NCI-H2029 (cell line): ENCODE data around the gene MRPL24.

ENCODE experiments used
- DNase-seq: peaks from one replicate; lab custom pipeline; 2025; lab: John Stamatoyannopoulos, UW

The MRPL24 gene

GRCh38 chr1:156692441-156692924 is 48.4 kb downstream of the MRPL24 start:
- no peak for DNase-seq

GRCh38 chr1:156691665-156692440 is 49.0 kb downstream of the MRPL24 start:
- no peak for DNase-seq

GRCh38 chr1:156691191-156691590 is 49.7 kb downstream of the MRPL24 start:
- no peak for DNase-seq

GRCh38 chr1:156690675-156691036 is 50.2 kb downstream of the MRPL24 start:
- DNase-seq = no peak

GRCh38 chr1:156689953-156690674 is 50.8 kb downstream of the MRPL24 start:
- DNase-seq = no peak

- peak; percentile 32 for DNase-seq
These were observed 51.6 kb downstream of the MRPL24 start for GRCh38 chr1:156689035-156689952.
